Esophagus muscularis mucosa (tissue), 4 donors: ENCODE data around the gene PPFIBP1.

Experiments used
- EP300 ChIP-seq: sonication (generic); formaldehyde crosslinking; IDR thresholded peaks from one replicate; pipeline ENCODE4 v1.6.1; 2017; ENCODE audit warnings: antibody characterized with exemption
- POLR2AphosphoS5 ChIP-seq, 2 donors: sonication (generic); formaldehyde crosslinking; IDR thresholded peaks; one replicate each; pipeline ENCODE4 v1.6.1; 2017; ENCODE audit warnings: antibody characterized with exemption in 2 of 2
- TF ChIP-seq, protein P1 (sequence below), 3 experiments: fragments of 200-600 bp in 2 of 3; fragments of 450-650 bp in 1 of 3; sonication (generic) in 2 of 3; IDR thresholded peaks; one replicate each; pipeline ENCODE4 v1.5.1; 2017 to 2019; ENCODE audit warnings: antibody characterized with exemption in 3 of 3, mild to moderate bottlenecking in 2 of 3, moderate library complexity in 1 of 3

DNA sequence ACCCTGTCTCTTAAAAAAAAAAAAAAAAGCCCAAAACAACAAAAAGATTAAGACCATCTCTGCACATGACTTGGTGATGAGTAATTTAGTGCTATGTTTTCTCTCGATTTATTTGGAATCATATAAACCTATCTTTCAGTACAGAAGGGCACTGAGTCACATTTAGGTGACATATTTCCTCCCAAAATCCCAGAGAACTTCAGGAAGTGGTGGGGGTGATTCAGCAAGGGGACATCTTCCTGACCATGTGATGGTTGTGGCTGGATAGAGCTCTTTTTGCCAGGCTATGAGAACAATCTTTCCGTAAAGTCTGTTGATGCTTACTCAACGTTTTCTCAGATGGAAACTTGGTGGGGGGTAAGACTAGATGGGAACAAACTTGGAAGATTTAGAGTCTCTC is 50.0 kb downstream of the PPFIBP1 start:
- TF ChIP-seq, protein P1, sequence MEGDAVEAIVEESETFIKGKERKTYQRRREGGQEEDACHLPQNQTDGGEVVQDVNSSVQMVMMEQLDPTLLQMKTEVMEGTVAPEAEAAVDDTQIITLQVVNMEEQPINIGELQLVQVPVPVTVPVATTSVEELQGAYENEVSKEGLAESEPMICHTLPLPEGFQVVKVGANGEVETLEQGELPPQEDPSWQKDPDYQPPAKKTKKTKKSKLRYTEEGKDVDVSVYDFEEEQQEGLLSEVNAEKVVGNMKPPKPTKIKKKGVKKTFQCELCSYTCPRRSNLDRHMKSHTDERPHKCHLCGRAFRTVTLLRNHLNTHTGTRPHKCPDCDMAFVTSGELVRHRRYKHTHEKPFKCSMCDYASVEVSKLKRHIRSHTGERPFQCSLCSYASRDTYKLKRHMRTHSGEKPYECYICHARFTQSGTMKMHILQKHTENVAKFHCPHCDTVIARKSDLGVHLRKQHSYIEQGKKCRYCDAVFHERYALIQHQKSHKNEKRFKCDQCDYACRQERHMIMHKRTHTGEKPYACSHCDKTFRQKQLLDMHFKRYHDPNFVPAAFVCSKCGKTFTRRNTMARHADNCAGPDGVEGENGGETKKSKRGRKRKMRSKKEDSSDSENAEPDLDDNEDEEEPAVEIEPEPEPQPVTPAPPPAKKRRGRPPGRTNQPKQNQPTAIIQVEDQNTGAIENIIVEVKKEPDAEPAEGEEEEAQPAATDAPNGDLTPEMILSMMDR (IDR thresholded peaks at IDR 0.05), result no peak
- TF ChIP-seq EP300, result no peak
- no peak for TF ChIP-seq POLR2AphosphoS5 (IDR thresholded peaks at IDR 0.05)
